ENCODE measurements around the gene ZNRD2.

Gene ZNRD2

DNA sequence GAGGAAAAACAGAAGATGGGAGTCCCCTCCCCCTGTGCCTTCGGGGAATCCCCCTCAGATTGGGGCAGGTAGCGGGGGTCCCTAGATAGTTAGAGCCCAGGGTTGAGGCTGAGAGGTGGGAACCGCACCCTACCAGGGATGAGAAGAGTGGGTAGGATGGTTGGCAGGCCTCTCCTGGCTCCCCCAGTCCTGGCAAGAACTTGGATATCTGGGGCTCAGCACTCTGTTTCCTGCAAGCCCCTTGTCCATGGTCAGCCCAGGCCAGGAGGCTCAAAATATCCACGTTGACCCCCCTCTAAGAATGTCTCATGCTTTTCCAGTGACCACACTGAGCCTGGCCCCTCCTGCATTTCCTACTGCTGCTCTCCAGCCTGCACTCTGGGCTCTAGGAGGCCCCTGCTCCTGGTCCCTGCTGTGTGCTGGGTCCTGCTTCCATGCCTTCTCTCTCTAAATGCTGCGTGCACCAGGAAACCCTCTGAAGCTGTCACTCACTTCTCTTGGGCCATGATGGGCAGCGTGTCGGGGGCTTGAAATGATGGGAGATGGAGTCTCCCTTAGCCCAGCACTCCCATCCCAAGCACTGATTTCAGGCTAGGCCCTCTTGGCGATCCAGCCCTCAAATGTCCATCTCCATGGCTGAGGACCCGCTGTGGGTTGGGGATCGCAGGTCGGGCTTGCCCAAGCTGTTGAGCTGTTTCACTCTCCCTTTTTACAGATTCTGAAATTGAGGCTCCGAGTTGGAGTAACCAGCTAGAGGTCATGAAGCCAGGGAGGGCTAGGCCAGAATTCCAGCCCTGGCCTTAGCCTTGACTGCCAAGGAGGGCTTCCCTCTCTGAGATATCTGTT is 41.7 kb downstream of the ZNRD2 start:
- no peak for DNase-seq

DNA sequence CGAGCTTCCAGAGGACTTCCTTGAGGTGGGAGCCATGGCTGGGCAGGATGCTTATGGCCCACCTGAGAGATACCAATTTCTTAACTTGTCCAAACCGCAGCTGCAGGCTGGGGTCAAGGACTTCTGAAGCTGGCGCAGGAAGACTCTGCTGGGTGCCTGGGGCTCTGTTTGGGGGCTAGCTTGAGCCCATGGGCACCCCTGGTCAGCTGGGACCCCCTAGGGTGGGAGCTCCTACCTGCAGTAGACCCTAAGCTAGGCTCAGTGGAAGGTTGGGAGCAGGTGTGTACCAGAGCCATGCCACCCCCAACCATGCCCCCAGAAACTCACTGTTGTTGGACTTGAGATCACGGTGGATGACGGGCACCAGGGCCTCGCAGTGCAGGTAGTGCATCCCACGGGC is 42.4 kb downstream of the ZNRD2 start:
- DNase-seq, result no peak

DNA sequence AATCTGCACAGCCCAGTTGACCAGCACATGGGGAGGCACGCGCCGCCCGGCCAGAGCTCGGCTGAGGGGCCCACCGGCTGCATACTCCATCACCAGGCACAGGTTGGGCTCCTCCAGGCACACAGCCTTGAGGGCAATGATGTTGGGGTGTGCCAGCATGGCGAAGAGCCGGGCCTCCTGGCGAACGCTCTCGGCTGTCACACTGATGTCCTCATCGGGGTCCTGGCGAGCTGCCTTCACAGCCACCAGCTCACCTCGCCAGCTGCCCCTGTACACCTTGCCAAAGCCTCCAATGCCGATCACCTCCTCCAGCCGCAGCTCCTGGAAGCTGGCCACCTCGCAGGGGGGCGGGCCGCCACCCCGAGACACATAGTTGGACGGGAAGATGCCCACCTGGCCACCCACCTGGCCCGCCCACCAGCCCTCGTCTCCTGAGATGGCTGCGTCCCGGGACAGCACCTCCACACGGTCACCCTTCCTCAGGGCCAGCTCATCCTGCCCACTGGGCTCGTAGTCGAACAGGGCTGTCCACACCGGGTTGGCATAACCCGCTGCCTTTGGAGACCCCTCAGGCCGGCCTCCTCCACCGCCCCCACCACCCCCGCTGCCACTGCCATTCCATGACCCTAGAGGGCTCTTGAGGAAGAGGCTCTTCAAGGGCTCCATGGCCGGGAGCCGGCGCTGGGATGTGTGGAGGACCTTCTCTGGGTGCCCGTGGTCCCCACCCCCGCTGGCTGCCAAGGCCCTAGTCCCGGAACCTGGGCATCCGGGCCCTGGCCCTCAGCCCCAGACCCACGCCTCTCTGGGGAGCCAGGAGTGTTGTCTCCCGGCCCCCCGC is 43.0 kb downstream of the ZNRD2 start:
- no peak for DNase-seq

DNA sequence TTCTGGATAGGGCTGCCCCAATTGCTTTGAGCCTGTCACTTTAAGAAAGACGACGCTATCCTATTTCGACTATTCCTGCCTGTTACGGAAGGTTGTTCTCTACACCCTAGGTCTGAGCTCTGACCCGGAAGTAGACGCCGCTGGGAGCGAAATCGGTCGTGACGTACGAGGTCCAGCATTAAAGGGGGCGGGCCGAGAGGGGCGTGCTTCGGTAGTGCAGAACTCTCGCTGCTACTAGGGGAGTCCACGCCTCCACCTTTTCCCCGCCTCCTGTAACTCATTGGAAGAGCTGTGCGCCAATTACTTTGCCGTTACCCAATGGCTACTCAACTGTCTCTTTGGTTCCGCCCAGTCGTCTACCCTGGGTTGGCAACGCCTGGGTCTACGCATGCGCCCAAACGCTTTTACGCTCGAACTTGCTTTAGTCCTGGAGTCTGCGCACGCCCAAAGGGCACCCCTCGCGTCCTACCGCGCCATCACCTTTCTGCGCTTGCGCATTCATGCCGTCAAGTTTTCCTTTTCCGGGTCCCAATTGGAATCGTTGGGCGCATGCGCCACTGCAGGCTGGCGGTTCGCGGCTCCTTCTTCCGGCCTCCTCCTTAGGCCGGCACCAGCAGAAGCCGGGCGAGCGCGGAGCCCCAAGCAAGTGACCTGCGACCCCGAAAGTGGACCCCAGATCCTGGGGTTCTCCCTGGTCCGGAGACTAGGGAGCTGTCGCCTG is 45.1 kb downstream of the ZNRD2 start, which contains the start of gene PCNX3:
PCNX3 (plus strand) TSS at position 548 of the 721 bp plus-strand sequence. CDS start 536 bp downstream, outside the sequence.
- peak; percentile 100 for DNase-seq

DNA sequence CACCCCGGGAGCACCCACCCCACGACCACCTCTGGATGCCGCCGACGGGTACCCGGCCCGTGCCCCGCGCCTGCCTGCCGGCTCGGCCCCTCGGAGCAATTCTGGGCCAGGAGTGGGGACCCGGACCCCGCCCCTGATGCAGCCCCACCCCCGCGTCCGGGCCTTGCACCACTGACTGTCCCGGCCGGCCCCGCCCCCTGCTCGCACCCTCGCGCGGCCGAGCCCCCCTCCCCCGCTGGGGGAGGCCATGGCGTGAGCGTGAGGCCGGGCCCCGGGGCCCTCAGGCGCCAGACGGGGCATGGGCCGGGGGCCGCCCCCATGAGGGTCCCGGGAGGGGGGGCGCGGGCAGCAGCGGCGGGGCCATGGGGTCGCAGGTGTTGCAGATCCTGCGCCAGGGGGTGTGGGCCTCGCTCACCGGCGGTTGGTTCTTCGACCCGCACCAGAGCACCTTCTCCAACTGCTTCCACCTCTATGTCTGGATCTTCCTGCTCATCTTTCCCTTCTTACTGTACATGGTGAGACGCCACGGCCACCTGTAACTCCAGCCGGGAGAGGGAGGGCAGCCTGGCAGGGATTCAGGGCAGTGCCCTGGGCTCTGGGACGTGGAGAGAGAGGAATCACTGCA is 45.8 kb downstream of the ZNRD2 start:
- DNase-seq, result no peak

DNA sequence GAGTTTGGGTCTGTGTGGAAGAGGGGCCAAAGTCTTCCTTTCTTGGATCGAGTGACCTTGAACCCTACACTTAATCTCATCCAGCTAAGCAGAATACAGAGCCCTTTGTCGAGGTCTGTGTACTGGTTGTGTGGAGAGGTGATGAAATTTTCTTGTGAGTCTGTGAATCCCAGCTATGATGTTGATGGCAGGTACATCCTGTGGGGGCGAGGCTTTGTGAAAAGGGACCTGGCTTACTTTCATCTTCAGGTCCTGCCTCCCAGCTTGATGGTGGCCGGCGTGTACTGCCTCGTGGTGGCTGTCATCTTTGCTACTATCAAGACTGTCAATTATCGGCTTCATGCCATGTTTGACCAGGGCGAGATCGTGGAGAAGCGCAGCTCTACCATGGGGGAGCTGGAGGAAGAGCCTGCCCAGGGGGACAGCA is 46.3 kb downstream of the ZNRD2 start:
- no peak for DNase-seq

DNA sequence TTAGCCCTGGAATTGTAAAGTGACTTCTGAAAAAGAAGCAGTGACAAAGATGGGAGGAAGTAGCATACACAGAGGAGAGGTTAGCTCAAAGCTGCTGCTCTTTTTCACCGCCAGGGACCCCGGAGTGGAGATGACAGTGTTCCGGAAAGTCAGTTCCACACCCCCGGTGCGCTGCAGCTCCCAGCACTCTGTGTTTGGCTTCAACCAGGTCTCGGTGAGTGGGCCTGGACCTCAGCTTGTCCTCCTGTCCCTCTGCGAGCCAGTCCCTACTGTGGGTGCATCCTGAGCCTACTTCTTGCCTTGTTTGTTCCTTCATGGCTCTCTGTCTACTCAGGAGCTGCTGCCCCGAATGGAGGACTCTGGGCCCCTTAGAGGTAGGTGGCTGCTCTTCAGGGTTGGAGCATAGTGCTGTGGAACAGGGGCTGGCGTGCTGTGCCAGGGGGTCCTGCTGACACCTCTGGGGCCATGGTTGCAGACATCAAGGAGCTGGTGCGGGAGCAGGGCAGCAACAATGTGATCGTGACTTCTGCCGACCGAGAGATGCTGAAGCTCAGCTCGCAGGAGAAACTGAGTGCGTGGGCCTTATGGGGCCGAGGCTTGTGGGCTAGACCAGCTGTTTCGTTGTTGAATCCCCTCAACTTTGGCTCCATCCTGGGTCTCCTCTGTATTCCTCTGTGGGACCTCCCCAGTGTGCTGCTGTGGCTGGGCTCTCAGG is 47.0 kb downstream of the ZNRD2 start:
- DNase-seq, result no peak

DNA sequence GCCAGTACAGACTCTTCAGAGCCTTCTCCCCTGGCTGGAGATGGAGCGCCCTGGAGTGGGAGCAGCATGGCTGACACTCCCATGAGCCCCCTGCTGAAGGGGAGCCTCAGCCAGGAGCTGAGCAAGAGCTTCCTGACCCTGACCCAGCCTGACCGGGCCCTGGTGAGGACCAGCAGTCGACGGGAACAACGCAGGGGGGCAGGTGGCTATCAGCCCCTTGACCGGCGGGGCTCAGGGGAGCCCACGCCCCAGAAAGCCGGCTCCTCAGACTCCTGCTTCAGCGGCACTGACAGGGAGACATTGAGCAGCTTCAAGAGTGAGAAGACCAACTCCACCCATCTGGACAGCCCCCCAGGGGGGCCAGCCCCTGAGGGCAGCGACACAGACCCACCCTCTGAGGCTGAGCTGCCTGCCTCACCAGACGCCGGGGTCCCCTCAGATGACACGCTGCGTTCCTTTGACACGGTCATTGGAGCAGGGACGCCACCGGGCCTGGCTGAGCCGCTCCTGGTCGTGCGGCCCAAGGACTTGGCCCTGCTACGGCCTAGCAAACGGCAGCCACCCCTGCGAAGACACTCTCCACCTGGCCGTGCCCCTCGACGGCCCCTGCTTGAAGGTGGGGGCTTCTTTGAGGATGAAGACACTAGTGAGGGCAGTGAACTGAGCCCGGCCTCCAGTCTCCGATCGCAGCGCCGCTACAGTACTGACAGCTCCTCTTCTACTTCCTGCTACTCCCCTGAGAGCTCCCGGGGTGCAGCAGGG is 47.9 kb downstream of the ZNRD2 start:
- DNase-seq, result no peak

DNA sequence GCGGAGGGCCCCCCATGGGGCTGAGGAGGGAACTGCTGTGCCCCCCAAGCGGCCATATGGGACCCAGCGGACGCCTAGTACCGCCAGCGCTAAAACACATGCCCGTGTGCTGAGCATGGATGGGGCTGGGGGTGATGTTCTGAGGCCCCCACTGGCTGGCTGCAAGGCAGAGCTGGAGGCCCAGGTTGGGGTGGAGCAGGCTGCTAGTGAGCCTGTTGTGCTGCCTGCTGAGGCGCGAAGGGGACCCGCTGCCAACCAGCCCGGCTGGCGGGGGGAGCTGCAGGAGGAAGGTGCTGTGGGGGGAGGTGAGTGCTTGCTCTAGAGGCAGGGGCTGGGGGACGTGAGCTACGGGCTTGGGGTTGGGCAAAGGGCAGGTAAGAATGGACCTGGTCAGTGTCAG is 48.5 kb downstream of the ZNRD2 start:
- DNase-seq, result no peak

DNA sequence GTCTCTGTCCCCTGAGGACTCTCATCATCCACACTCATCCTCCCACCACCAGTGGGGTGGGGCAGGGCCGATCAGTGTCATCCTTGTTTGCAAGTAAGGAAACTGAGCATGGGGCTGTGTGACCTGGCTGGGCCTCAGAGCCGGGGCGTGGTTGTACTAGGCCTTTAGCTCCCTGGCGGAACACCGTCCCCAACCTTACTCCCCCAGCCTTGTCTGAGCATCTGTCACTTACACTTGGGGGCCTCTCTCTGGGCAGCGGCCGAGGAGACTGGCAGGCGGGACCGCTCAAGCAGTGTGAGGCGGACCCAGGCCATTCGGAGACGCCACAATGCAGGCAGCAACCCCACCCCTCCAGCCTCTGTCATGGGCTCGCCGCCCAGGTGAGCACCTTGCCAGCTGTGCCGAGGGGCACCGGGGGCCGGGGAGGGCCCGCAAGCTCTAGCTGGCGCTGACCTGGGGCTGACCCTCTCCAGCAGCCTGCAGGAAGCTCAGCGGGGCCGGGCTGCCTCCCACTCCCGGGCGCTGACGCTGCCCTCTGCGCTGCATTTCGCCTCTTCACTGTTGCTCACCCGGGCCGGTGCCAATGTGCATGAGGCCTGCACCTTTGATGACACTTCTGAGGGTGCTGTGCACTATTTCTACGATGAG is 49.1 kb downstream of the ZNRD2 start:
- no peak for DNase-seq

DNA sequence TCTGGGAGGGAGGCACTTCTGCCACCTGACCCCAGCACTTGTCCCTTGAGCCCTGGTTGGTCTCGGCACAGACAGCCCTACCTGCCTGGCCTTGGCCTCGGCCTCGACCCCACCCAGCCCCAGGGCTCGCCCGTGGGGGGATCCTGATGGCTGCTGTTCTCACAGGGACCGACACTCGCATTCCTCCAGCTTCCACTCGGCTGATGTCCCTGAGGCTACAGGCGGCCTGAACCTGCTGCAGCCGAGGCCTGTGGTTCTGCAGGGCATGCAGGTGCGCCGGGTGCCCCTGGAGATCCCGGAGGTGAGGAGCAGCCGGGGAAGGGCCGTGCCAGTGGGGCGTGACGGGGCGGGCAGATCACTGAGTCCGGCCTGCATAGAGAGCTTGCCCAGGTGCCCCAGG is 50.4 kb downstream of the ZNRD2 start:
- DNase-seq, result no peak

DNA sequence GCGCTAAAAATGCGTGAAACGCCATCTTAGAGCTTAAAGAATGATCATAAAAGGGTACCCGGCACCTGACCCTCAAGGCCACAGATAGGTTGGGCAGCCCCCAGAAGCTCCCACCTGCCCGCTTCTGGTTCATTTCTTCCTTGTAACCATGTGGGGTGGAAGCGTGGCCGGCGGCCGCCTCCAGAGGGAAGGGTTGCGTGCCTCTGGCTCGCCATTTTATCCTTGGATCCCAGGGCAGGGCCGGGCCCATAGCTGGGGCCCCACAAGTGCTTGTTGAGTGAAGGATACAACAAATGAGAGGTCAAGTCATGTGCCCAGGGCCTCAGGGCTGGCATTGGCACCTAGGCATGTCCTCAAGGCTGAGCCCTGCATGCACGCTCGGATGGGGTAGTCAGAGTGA is 51.2 kb downstream of the ZNRD2 start:
- DNase-seq, result no peak

Data from NCI-H510A treated with DMSO at 0.1 percent for 48 hours (cell line).